RKO (cell line): ENCODE data around the gene KCNIP3.
A peak's percentile ranks its signal among the peaks of the same experiment; 100 is the strongest.
"Not testable (repeated sequence)": the region's sequence is repeated elsewhere in the genome, so short reads cannot be mapped to it uniquely, and the experiment has no call there.

Source experiments
- DNase-seq: peaks from one replicate; pipeline ENCODE4 v3.0.0-alpha.2; 2016; ENCODE audit warnings: low spot score

Gene KCNIP3

DNA sequence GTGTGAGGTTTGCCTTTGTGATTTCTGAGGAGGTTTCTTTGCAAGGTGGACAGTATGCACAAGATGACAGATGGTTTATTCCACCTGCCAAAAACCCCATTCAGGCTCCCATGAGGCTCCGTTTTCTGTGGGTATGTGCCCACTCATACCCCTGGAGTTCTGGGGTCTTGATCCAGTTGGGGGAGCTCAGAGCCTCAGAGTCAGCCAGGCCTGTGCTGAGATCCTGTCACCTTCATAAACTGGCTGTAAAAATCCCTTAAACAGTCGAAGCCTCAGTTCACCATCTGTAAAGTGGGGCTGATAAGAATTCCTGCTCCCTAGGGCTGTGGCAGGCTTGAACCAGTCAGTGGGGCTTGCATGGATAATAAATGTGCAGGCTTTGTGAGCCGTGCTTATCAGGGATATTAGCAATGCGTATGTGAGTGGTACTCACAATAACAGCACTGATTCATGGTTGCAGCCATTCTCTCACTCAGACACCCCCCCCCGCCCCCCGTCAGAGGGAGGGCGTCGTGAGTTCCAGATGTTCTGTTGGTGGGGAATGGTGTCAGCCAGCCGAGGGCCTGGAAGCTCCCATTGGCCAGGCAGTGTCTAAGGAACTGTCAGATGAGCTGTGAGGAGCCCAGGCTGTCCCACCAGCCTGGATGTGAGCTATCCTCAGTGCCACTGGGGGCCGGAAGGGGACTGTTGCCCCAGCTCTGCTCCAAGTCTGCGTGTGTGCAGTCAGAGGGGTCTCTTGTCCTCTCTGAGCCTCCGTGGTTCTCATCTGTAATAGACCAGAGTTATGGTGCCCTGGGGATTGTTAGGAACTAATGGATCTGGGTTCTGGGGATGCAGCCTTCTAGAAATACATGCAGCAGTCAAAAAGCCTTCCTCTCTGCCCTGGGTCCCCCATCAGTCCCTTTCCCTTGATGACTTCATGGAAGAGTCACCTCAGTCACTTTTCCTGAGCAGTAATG lies 51.7 kb downstream of the KCNIP3 start:
- no peak for DNase-seq

- no peak for DNase-seq
These were observed 52.6 kb downstream of the KCNIP3 start for GRCh38 chr2:95349568-95350322.

- no peak for DNase-seq
These were observed 53.2 kb downstream of the KCNIP3 start for GRCh38 chr2:95350368-95350767.

DNA sequence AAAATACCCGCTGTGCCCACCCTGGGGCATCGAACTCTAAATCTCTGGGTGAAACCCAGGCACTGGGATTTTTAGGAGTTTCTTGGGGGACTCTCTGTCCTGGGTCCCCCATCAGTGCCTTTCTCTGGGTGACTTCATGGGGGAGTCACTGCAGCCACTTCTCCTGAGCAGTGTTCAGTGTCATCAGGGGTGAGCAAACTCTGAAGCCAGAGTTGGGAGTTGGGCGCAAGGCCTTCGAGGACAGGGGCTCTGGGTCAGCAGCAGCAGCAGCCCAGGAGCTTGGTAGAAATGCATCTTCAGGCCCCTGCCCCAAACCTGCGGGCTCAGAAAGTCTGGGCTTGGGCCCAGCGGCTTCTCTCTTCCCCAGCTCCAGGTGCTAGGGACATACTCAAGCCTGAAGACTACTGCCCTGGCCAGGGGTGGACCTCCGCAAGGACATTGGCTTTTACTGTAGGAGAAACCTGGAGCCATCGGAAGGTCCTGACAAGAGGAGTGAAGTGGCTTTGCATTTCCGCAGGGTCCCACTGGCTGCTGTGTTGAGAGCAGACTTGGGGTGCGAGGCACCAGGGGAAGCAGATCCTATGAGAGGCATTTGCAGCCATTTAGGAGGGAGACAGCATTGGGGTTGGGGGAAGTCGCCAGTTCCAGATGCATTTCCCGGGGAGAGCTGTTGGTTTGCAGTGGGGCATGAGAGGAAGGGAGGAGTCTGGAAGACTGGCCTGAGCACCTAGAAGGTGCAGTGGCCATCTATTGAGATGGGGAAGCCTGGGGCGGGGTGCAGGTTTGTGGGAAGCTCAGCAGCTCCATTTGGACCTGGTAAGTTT lies 53.8 kb downstream of the KCNIP3 start:
- DNase-seq: no peak

DNA sequence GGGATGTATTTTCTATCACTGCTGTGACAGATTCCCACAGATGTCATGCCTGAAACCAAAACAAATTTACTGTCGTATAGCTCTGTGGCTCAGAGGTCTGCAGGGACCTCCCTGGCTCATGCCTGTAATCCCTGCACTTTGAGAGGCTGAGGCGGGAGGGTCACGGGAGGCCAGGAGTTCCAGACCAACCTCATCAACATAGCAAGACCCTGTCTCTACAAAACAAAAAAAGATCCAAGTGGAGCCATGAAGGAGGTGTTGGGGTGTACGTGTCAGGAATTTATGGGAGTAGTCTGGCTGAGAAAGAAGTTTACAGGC lies 54.4 kb downstream of the KCNIP3 start:
- no peak for DNase-seq

GRCh38 chr2:95352310-95353054 lies 55.3 kb downstream of the KCNIP3 start:
- DNase-seq: no peak

DNA sequence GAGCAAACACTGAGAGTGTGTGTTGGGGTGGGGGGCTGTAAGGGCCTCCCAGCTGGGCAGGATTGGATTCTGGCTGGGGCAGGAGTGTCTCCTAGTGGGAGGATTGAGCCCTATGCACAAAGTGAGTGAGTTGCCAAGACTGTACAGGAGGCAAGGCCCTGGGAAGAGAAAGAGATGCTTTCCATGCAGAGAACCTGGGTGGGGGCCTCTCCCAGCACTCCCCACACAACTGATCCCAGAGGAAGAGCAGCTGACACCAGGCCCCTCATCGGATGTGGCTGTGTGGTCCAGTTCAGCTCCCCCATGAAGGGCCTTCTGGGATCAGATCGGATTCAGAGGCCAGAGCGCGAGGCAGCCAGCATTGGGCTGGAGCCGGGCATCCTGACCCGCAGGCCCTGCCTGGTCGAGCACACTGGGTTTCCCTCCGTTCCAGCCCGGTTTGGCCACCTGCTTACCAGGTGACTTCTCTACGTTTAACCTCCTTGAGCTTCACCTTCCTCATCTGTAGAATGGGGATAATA lies 56.0 kb downstream of the KCNIP3 start:
- DNase-seq: no peak

DNA sequence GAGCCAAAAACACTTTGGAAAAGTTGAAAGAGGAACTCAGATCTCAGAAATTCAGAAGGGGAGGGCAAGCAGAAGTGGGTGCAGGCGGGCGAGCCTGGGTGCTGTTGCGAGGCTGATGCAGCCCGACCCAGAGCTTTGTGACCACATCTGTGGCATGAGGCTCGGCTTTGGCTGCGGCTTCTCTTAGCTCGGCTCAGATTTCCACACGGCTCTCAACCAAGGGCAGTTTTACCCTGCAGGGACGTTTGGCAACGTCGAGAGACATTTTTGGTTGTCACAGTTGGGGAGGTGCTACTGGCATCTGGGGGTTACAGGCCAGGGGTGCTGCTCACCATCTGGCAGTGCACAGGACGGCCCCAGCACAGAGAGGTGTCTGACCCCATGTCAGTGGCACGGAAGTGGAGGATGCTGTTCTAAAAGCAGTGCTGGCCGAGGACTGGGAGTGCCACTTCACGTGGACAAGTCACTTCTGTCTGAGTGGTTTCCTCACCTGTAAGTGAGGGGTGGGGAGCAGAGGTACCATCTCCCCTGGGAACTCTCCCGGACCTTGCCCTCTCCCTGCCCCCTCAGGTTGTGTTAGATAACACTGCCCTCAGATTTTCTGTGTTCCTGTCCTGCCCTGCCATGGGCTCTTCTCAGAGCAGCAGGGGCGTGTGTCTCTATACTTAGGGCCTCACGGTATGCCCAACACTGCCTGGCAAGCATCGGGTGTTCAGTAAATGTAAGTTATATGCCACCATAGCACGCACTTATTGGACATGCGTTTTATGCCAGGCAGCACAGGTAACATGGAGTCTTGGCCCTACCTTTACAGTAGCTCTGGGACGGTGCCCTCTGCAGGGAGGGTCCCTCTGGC lies 56.7 kb downstream of the KCNIP3 start:
- no peak for DNase-seq

GRCh38 chr2:95354469-95354901 lies 57.3 kb downstream of the KCNIP3 start:
- no peak for DNase-seq

DNA sequence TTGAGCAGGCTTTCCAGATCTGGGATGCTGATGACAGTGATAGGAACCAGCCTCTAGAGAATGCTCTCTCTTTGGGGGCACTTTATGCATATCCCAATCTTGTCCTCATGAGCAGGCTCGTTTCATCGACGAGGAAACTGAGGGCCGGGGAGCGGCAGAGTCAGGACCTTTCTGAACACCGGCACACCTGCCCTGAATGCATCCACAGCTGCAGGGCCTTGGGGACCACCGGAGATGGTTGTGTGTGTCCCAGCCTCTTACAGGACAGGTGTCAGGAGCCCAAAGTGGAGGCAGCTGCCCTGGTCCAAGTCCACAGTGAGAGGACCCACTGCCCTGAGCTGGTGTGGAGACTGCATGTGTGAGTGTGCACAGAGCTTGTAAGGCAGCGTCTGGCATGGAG lies 57.8 kb downstream of the KCNIP3 start:
- DNase-seq: no peak

GRCh38 chr2:95355486-95355885 lies 58.3 kb downstream of the KCNIP3 start:
- not testable (repeated sequence) for DNase-seq

DNA sequence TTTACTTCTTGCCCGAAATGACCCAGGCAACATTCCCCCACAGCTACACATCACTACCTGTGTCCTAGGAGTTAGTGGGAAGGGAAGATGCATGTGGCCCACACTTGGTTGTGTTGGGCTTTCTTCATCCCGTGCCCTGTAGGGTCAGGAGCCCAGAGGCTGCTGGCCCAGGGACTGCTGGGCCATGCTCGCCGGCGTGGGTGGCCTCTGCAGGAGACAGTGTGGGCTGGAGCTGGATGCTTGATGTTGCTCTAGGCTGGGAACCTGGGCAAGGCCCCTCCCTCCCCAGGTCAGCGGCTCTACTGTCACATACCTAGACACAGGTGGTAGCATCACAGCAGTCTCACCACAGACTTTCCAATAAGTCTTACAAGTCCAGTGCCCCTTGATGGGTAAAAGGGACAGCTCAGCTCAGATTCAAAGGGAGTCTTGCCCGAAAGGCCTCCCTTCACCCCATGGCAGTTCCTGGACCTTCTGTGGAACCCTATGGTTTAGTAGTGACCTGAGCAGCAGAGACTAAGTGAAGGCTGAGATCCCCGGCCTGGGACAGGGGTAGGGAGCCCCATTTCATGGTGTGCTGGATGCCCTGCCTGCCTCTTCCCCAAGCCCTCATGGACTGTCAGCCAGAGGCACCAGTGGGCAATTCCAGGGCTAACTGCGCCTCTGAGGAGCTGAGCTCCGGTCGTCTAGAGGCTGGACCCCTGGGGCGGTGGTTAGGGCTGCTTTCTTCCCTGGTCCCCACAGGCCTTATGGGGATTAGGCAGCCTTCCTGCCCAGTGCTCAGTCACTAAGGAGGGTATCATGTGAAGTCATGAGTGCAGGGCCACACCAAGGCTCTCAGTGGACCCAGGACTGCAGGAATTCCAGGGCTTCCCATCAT lies 59.9 kb downstream of the KCNIP3 start:
- no peak for DNase-seq

DNA sequence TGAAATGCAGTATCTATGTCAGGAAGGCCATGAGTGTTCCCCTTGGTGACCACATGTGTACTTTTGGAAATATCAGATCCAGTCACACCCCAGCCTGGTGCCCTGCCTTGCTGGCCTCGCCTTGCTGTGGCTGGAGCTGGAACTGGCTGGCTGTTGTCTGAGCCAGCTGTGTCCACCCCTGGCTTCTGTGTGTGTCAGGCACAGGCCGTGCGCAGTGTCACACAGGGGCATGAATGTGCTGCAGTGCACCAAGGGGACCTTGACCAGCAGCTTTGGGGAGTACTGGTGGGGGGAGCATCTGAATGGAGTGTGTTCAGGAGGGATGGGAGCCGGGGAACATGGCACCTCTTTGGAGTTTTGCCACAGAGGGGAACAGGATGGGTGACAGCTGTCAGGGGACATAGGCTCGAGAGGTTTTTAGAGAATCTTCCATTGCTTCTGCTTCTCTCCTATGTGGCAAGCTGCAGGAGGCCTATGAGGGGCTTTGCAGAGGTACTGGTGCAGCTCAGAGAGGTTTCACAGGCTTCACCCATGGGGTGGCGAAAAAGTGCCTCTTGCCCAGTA lies 60.7 kb downstream of the KCNIP3 start:
- DNase-seq: no peak

DNA sequence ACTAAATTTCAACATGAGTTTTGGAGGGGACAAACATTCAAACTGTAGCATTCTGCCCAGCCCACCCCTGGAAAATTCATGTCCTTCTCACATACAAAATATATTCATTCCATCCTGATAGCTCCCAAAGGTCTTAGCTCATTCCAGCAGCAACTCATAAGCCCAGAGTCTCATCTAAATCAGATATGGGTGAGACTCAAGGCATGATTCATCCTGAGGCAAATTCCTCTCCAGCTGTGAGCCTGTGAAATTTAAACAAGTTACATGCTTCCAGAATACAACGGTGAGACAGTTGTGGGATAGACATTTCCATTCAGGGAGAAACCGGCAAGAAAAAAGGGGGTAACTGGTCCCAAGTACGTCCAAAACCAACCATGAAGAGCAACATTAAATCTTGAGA lies 61.9 kb downstream of the KCNIP3 start:
- DNase-seq: peak; percentile 30

DNA sequence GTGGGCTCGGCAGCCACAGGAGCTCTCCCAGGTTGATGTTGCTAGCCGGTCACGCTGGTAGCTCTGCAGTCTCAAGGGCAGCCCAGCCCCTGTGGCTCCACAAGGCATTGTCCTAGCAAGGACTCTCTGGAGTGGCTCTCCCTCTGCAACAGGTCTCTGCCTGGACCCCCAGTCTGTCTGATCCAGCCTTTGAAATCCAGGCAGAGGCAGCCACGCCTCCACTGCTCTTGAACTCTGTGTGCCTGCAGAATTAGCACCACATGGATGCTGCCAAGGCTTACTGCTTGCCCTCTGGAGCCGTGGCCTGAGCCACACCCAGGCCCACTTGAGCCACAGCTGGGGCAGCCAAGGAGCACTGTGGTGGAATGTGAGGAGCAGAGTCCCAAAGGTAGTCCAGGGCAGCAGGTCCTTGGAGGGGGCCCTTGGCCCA lies 62.4 kb downstream of the KCNIP3 start:
- no peak for DNase-seq

DNA sequence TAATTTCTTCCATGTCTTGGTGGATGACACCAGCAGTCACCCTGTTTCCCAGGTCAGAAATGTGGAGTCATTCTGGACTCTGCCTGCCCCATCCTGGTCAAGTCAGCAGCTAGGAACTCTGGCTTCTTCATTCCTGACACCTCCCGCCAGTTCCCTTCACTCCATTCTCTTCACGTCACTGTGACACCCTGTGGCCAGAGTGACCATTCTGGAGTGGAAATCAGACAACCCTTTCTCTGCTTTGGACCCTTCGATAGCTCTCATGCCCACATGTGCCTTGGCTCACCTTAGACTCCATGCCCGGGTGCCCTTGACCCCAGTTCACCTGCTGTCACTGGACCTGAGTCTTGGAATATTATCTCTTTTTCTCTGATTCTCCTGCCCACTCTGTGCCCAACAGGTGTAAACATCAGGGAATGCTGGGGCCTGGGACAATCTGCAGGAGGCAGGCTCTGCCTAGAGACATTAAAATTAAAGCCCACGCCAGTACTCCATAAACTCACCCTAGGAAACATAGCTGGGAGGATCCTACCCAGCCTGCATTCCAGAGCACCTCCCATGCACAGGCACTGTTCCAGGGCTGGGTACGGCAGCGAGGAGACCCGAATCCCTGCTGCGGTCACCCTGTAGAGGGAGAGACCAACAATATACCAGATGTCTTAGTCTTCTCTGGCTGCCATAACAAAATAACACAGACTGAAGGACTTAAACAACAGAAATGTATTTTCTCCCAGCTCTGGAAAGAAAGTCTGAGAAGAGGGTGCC lies 64.3 kb downstream of the KCNIP3 start:
- no peak for DNase-seq

DNA sequence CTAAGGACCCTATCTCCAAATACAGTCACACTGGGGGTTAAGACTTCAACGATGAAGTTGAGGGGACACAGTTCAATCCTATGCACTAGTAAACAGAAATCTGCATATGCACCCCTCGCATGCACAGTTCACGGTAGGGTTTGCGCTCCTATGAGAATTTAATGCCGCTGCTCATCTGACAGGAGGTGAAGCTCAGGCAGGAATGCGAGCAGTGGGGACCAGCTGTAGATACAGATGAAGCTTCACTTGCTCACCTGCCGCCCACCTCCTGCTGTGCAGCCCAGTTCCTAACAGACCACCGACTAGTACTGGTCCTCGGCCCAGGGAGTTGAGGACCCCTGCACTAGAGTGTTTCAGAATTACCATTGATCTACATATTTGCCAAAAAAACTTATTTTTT lies 65.3 kb downstream of the KCNIP3 start:
- DNase-seq: no peak

GRCh38 chr2:95366514-95366913 lies 69.4 kb downstream of the KCNIP3 start:
- DNase-seq: no peak
